NOMO-1 (cell line): ENCODE results near the gene HECTD2.

Source experiments
- DNase-seq, 2 experiments: peaks; one replicate each; lab custom pipeline; 2025; ENCODE audit not compliant: unreplicated experiment in 2 of 2; lab: John Stamatoyannopoulos, UW

HECTD2 gene

DNA sequence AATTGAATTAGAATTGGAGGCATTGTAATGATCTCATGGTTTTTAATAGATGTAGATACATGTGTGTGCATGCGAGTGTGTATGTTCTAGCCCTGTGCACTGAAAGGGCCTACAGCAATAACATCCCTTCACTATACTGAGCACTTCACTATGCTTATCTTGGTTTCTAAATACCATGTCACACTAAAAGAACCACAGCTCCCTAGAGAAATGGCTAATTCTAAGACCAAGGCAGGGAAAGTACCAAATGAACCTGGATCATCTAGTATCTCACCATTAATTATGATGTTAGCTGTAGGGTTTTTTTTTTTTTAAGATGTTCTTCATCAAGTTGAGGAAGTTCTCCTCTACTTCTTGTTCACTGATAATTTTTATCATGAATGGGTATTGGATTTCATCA lies 55.1 kb downstream of the HECTD2 start:
- DNase-seq: no peak

DNA sequence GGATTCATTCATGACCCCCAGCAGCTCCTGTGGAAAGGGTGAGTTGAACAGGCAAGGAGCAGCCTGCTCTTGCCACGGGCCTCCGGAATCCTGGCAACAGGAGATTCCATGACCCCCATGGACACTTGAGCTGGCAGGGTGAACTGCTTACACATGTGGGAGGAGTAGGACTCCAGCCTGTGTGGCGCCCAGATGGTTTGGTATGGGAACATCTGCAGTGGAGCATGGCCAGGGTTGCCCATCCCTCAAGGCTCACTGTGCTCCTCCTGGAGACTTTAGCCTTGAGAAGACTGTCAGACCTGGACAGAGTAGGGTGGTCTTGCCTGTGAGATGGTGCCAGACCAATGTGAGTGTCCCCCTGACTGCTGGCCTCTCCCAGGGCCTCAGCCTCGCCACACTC lies 57.0 kb downstream of the HECTD2 start:
- no peak for DNase-seq

DNA sequence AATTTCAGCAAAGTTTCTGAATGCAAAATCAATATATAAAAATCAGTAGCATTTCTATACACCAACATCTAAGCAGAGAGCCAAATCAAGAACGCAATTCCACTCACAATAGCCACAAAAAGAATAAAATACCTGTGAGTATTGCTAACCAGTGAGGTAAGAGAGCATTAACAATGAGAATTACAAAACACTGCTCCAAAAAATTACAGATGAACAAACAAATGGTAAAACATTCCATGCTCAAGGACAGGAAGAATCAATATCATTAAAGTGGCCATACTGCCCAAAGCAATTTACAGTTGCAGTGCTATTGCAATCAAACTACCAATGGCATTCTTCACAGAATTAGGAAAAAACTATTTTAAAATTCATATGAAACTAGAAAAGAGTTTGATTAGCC lies 61.5 kb downstream of the HECTD2 start:
- DNase-seq: no peak

DNA sequence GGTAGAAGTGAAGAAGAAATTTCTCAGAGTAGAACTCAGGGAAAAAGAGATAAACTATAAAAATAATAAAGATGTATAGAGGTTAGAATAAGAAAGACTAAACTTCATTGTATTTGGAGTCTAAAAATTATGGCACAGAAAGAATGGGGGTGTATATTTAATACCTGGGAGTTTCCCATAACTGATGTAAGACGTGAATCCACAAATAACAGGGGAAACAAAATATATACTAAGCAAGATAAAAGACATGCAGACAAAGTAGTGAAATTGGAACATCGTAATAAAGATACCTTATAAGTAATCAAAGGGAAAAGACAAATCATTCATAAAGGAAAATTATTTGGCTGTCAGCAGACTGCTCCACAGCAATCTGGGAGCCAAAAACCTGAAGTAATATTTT lies 62.8 kb downstream of the HECTD2 start:
- no peak for DNase-seq

DNA sequence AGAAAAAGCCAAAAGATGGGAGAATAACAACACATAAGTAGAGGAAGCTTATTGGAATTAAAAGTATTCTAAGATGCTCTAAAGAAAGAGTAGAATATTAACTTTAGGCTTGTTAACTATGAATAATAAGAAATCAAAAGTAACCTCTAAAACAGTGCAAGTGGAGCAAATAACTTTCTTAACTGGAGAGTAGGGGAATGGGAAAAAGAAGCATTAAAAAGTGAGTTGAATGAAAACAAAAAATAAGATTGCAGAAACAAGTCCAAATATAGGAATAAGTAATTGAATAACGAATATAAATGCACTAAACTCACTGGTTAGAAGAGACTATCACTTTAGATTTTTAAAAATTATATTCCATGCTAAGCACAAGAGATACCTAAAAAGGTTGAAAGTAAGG lies 63.9 kb downstream of the HECTD2 start:
- DNase-seq: no peak

DNA sequence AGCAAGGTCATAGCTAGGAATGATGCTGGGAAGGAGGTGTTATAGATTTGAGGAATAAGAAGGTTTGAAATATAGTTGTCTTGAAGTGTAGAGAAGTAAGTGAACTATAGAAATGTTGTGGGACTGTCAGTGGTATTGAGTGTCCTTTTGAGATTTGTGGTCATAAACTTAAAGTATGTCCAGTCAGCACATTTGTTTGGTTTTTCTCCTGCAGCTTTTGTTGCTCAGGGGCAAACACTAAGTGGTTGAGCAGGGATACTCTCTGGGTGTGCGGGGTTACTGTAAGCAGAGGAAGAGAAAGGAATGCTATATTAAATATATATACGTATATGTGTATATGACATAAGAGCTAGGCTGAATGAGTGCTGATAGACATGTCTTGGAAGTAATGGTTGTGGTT lies 67.1 kb downstream of the HECTD2 start:
- no peak for DNase-seq

DNA sequence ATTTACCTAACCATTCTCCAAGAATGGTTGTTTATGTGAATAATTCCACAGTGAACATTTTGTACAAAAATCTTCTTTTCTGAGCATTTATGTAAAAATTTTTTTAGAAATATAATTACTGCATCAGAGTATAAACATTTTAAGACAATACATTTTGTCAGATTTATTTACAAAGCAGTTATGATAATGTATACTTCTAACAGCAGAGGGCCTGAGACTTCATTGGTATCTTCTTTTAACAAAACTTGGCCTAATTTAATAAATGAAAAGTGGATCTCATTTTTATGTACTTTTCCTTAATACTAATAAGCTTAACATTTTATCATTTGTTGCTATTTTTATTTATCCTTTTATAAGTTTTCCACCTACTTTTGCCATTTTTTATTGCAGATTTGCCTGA lies 69.4 kb downstream of the HECTD2 start:
- DNase-seq: no peak

DNA sequence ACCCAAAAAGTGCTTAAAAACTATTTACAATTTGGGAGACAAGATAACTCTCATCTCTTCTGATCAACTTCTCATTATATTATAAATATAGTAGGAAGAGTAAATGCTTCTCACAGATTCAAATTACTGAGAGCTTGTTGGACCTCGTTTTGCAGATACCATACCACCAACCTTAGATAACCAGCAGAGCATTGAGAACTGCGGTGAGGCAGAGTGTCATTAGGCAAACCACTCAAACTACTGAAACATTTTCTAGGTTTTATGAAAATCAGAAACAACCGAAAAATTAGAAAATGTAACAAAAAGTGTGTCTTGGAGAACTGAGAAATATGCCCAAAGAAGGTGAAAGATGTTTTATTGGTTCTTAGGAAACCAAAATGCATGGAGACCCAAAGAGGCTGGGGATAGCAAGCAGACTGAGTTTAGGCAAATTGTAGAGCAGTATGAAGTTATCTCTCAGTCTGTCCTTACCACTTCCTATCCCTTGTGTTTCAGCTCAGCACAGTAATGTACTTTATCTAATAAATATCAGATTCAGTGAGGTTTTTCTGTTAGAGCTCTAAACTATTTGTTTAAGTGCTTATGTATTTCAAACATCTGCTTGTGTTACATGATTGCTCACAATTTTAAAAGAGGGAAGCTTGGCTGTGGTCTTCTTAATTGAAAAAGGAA lies 77.9 kb downstream of the HECTD2 start:
- no peak for DNase-seq

DNA sequence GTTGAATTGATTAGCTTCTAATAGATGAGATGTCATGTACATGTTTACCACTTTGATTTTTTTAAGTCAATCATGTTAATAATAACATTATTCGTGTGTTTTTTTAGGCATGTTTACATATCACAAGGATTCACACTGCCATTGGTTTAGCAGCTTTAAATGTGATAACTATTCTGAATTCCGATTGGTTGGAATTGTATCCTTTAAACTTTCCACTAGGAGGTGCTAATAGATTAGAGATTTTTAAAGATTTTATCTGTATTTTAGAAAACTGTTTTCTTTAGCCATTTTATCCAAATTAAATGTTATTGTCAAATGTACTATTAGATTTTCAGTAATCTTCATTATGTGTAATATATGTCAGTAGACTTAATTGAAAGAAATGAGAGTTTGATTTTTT lies 83.2 kb downstream of the HECTD2 start:
- peak in 1 of 2 experiments; percentile 18 for DNase-seq

DNA sequence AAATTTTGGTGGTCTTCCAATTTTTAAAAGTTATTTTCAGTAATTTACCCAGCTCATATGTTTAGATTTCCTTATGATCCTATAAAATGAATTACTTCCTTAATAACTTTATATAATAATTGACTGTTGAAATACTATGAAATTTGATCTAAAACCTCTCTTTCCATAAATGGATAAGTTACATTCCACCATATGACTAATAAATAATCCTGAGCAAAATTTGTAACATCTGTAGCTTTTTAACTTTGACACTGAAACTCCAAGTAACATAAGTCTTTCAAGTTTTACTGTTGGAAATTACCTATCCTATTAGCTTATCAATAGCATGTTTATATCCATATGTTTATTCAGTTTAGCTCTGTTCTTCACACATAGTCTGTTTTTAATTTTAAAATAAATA lies 85.3 kb downstream of the HECTD2 start:
- DNase-seq: no peak

DNA sequence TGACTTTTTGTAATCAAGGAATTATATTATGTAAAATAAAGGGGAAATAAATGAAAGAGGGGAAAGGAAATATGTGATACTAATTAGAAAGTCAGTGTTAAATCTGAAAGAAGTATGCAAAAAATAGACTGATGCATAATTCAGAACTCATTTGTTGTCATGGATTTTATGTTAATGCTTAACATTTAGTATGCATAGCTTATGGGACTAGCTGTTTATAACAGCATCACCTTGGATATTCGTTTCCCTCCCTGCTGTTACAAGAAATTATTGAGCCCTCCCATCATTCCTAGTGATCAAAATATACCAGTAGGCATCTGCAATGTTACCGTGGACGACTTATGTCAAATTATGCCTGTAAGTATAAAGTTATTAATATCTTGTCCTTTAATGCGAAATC lies 85.9 kb downstream of the HECTD2 start:
- DNase-seq: no peak

DNA sequence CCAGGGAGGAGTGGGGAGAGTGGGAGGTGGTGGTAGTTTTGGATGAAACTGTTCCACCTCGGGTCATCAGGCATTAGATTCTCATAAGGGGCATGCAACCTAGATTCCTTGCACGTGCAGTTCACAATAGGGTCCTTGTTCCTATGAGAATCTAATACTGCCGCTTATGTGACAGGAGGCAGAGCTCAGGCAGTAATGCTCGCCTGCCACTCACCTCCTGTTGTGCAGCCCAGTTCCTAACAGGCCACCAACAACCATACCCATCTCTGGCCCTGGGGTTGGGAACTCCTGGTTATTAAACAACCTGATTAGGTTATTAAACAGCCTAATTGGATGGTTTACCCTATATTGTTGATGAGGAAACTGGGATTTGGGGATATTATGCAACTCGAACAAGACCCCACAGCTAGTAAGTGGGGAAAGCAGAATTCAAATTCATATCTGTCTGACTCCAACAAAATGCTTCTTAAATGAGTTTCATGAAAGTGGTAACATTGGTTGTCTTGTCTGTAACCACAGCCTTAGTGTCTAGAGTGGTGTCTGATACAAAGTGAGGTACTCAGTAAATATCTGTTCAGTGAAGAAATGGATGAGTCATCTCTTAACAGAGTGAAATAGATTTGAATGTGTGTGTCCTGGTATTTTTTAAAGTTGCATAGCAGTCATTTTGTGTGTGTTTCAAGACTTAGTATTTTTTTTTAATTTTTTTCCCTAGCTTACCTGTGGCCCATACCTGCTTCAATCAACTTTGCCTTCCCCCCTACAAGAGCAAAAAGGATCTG lies 101.6 kb downstream of the HECTD2 start:
- DNase-seq: no peak

DNA sequence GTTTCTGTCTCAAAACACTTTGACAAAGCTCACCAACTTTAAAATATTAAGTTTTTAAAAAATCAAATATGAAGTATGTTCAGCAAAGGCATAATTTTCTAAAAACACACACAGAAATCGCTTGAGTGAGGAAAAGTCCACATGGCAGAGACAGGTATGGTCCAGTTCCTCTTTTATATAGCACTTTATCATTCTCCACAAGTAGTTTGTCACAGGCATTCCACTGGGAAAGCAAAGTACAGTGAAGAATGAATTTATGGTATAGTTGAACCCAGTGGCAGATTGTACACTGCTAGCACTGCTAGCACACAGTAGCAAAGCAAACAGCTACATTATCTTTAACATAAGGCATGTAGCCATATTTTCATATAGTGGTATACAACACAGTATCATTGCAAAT lies 102.3 kb downstream of the HECTD2 start:
- no peak for DNase-seq

DNA sequence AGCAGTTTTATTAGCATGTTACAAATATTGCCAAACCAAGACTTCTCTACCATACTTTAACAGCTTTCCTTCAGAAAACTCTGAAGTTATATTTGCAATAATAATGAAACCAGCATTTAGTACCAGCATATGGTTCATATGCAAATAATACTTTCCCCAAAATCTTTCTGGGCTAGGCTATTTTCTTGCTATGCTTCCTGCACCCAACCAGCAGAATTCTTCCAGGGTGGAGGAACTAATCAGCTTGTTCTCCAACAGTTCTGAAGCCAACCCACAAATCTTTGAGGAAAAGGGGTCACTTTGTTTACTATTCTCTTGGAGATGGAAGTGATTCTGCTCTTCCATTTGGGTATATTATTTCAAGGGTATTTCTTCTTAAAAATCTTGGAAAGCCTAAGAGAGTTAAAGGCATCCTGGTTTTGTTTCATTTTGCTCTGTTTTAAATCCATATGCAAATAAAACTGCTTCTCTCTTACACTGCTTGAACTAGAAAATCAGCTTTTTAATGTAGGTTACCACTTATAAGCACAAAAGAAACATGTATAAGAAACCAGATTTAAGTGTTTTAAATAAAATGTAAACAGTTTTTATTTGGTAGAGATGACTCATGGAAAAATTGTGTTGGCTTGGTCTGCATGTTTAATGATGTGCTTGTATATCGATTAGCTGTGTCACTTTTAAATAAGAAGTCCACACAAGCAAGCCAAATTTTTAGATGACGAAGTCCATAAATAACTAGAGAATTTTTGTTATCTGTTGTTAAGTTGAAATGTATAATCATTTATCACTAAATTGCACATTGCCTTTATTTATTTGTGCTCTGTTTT lies 103.7 kb downstream of the HECTD2 start:
- DNase-seq: no peak

DNA sequence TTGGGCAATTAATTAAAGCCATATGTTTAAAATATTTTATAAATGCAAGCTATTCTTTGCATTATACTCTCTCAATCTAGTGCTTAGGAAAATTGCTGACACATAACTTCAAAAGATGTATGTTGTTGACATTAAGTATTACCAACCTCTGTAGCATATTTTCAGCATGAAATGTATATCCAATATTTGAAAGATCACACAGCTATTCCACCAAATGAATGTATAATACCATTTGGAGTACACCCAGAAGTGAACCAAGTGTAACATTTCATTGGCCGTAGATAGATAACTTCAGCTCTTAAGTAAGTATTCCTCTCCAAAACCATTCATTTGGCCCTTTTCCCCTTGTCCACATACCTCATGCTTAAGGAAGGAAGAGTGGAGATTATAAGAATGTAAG lies 104.6 kb downstream of the HECTD2 start:
- DNase-seq: no peak

DNA sequence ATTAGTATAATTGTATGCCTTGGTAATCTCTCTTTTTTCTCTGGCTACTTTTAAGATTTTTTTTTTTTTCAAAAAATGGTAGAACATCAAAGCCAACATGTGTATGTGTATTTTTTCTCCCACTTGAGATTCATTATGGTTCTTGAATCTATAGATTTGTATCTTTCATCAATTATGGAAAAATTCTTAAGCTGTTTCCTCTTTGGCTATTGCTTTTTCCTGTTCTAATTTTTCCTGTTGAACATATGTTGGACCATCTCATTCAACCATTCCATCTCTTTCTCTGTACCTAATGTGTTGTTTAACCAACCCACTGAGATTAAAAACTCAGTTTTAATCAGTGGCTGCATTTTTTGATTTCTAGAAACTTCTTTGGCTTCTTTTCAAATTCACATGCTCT lies 107.2 kb downstream of the HECTD2 start:
- DNase-seq: no peak

DNA sequence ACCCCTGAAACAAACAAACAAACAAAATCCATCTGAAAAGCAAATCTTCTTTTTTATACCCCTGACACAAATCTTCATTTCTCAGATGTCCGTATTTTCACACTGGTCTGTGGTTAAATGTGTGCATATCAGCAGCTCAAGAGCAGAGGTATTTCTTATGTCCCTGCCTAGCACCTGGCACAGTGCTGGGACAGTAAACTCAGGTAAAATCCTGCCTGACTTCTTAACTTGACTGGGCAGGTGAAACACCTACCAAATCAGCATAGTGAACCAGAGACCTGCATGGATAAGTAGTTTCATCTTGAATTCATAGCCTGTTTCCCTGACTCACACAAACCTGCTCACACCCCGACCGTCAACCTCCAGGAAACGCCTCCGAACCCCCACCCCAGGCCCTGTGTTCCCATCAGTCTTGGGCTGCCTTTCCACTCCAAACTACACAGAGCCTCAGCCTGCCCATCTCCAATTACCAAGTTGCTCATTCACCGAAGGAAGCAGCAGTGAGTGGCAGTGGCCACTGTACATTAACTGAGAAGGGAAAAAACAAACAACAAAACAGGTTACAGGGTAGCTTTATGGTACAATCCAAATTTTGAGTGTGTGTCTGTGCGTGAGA lies 109.9 kb downstream of the HECTD2 start:
- DNase-seq: no peak

DNA sequence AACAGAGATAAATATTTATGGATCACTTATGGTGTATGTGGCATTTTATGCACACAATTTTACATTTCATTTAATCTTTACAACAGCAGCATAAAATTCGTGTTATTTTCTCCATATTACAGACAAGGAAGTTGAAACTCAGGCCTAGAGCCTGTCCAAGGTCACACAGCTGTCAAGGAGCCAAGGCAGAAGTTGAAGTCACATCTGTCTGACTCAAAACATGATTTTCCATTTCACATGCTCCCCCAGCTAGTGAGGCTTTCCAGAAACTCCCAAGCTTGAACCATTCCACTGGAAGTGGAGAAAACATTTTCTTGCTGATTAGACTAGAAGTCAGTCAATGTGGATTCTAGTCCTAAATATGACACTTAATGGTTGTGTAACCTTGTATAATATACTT lies 110.5 kb downstream of the HECTD2 start:
- no peak for DNase-seq

DNA sequence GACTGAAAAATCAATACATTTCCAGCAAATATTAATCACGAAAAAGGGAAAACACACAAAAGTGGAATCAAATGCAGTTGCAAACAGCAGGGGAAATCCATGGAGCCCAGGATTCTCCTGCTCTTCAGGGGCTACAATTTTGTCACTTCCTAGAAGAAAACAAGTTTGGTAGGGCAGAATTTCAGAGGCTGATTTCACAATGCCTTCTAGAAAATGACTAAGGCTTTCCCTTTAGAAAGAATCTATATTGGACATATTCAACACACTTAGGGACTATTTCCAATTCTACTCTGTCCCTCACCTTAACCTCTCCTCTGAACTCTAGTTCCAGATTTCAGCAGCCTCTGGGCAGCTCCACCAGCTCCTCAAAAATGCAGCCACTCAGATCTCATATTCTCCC lies 111.3 kb downstream of the HECTD2 start:
- peak in 1 of 2 experiments; percentile 22 for DNase-seq

DNA sequence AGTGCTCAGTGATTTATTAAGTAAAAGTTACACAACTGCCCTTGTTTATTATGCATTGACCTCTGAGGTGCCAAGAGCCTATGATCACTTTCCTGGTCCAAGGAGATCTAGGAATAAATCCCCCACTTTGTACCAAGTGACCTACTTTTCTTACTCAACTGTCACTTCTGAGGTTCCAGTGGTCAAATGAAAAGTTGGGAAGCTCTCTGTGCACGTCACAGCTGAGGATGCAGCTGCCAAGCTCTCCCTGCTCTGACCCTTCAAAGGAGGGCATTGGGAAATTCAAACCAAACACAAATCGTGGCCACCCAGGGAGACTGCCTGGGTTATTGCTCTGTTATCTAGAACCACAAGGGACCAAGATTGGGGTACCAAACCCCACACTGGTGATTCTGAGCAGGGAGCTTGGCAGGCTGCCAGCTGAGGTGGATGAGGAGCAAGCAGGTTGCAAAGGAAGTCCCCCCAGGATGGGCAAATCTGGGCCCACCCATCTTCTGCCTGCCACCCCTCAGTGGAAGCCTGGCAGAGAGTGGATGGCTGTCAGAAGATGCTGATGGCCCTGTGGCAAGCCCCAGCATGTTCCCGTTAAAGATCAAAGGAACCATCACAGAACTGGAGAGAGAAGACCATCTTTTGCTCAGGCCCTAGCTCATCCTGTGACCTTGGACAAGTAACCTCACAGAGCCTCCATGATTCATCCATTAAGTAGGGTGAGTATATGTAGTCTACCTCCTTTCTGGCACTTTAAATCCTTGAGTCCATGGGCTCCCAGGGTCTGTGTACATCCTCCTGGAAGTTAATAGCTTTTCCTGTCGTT lies 116.0 kb downstream of the HECTD2 start:
- DNase-seq: no peak
